Measurements from ENCODE around the gene CACFD1.

The CACFD1 gene

DNA sequence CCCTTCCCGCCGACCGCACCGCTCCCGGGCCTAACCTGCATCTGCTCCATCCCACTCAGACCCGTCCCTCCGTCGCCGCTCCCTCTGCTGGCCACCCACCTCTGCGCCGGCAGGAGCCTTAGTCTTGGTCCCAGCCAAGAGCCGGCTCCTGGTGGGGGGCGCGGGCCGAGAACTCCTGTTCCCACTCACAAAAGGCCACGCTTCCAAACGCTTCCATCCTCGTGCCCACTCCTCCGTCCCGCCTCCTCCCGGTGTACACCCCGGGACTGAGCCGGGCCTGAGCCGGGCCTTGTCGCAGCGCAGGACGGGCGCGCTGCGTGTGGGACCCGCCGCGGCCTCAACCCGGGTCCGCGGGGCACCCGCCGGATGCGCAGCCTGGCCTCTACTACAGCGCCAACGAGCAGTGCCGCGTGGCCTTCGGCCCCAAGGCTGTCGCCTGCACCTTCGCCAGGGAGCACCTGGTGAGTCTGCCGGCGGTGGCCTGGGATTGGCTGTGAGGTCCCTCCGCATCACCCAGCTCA lies 30.1 kb upstream of the CACFD1 start:
- ATAC-seq (ENCODE audit: insufficient read depth, low read depth) (no peak), DNase-seq (no peak)
- Histone ChIP-seq H3K4me3 (ENCODE audit: low read depth in 1 of 2, low read length in 2 of 2) (no peak overlapping the region), H3K9ac (ENCODE audit: low read depth, low read length) (no peak overlapping the region), H3K27me3 (ENCODE audit: insufficient read depth, low read length, poor library complexity) (no peaks in the 10 kb centered on the region), H2AFZ (ENCODE audit: low read depth, low read length) (no peak overlapping the region), H4K20me1 (ENCODE audit: insufficient read depth, low read length) (no peaks in the 10 kb centered on the region), H3K4me1 (ENCODE audit: insufficient read depth, low read length) (no peaks in the 10 kb centered on the region), H3K36me3 (ENCODE audit: insufficient read depth, low read length) (no peaks in the 10 kb centered on the region), H3K27ac (ENCODE audit: low read length) (no peak overlapping the region), H3K9me3 (ENCODE audit: insufficient read depth, low read length, severe bottlenecking) (no peaks in the 10 kb centered on the region), H3K4me2 (ENCODE audit: insufficient read depth, low read length) (no peak overlapping the region), H3K79me2 (ENCODE audit: insufficient read depth, low read length) (no peaks in the 10 kb centered on the region)
- TF ChIP-seq EZH2 (IDR thresholded peaks at IDR 0.05; ENCODE audit: borderline replicate concordance, low read depth, low read length, severe bottlenecking): no peak
- TF ChIP-seq, protein P1, sequence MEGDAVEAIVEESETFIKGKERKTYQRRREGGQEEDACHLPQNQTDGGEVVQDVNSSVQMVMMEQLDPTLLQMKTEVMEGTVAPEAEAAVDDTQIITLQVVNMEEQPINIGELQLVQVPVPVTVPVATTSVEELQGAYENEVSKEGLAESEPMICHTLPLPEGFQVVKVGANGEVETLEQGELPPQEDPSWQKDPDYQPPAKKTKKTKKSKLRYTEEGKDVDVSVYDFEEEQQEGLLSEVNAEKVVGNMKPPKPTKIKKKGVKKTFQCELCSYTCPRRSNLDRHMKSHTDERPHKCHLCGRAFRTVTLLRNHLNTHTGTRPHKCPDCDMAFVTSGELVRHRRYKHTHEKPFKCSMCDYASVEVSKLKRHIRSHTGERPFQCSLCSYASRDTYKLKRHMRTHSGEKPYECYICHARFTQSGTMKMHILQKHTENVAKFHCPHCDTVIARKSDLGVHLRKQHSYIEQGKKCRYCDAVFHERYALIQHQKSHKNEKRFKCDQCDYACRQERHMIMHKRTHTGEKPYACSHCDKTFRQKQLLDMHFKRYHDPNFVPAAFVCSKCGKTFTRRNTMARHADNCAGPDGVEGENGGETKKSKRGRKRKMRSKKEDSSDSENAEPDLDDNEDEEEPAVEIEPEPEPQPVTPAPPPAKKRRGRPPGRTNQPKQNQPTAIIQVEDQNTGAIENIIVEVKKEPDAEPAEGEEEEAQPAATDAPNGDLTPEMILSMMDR (IDR thresholded peaks at IDR 0.05; ENCODE audit: borderline replicate concordance, extremely low read depth, low read length, poor library complexity, severe bottlenecking): no peak

DNA sequence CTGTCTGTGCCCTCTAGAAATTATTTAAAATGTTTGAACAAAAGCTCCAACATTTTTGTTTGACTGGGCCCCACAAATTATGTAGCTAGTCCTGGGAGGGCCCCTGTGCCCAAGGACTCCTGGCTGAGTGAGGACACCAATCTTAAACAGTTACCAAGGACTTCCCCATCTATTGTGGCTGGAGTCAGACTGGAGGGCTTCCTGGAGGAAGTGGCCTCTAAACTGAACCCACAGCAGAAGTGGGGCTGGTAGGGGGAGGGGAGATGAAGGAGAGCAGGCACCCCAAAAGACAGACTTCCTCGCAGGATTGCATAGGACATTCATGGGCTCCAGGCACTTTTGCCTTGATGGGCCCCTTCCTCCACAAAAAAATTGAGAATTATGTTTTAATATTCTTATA lies 29.5 kb upstream of the CACFD1 start:
- Histone ChIP-seq H3K4me1 (ENCODE audit: insufficient read depth, low read length) (no peaks in the 10 kb centered on the region), H3K27ac (ENCODE audit: low read length) (no peak overlapping the region), H2AFZ (ENCODE audit: low read depth, low read length) (no peak overlapping the region), H4K20me1 (ENCODE audit: insufficient read depth, low read length) (no peaks in the 10 kb centered on the region), H3K4me3 (ENCODE audit: low read depth in 1 of 2, low read length in 2 of 2) (no peak overlapping the region), H3K9ac (ENCODE audit: low read depth, low read length) (no peak overlapping the region), H3K79me2 (ENCODE audit: insufficient read depth, low read length) (no peaks in the 10 kb centered on the region), H3K27me3 (ENCODE audit: insufficient read depth, low read length, poor library complexity) (no peaks in the 10 kb centered on the region), H3K9me3 (ENCODE audit: insufficient read depth, low read length, severe bottlenecking) (no peaks in the 10 kb centered on the region), H3K4me2 (ENCODE audit: insufficient read depth, low read length) (no peak overlapping the region), H3K36me3 (ENCODE audit: insufficient read depth, low read length) (no peaks in the 10 kb centered on the region)
- no peak for DNase-seq
- no peak for ATAC-seq (ENCODE audit: insufficient read depth, low read depth)
- no peak for TF ChIP-seq EZH2 (IDR thresholded peaks at IDR 0.05; ENCODE audit: borderline replicate concordance, low read depth, low read length, severe bottlenecking)
- TF ChIP-seq, protein P1 (IDR thresholded peaks at IDR 0.05; ENCODE audit: borderline replicate concordance, extremely low read depth, low read length, poor library complexity, severe bottlenecking): no peak

DNA sequence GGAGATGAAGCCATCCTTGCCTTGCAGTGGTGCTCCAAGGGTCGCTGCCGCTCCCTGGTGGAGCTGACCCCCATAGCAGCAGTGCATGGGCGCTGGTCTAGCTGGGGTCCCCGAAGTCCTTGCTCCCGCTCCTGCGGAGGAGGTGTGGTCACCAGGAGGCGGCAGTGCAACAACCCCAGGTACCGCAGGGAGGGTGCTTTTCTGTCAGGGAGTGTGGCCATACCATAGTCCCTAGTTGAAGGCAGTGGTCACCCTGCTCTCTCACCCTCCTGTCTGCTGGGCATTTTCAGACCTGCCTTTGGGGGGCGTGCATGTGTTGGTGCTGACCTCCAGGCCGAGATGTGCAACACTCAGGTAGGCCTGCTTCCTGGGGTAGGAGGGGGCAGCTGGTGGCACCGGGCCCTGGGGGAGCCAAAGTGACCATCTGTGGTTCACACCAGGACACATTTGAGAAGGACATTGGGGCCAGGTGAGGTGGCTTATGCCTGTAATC lies 26.4 kb upstream of the CACFD1 start:
- ATAC-seq (ENCODE audit: insufficient read depth, low read depth): no peak
- Histone ChIP-seq H3K4me1 (ENCODE audit: insufficient read depth, low read length) (no peaks in the 10 kb centered on the region), H3K4me3 (ENCODE audit: low read depth in 1 of 2, low read length in 2 of 2) (no peak overlapping the region), H4K20me1 (ENCODE audit: insufficient read depth, low read length) (no peaks in the 10 kb centered on the region), H3K9ac (ENCODE audit: low read depth, low read length) (no peak overlapping the region), H2AFZ (ENCODE audit: low read depth, low read length) (no peak overlapping the region), H3K27me3 (ENCODE audit: insufficient read depth, low read length, poor library complexity) (no peaks in the 10 kb centered on the region), H3K9me3 (ENCODE audit: insufficient read depth, low read length, severe bottlenecking) (no peaks in the 10 kb centered on the region), H3K4me2 (ENCODE audit: insufficient read depth, low read length) (no peak overlapping the region), H3K27ac (ENCODE audit: low read length) (no peak overlapping the region), H3K36me3 (ENCODE audit: insufficient read depth, low read length) (no peaks in the 10 kb centered on the region), H3K79me2 (ENCODE audit: insufficient read depth, low read length) (no peaks in the 10 kb centered on the region)
- DNase-seq: no peak
- TF ChIP-seq, protein P1 (IDR thresholded peaks at IDR 0.05; ENCODE audit: borderline replicate concordance, extremely low read depth, low read length, poor library complexity, severe bottlenecking): no peak
- TF ChIP-seq EZH2 (IDR thresholded peaks at IDR 0.05; ENCODE audit: borderline replicate concordance, low read depth, low read length, severe bottlenecking): no peak
